ENCODE data around the gene SLC27A5. TPM values are rescaled to one million over a fixed set of nuclear protein-coding genes. Genes with fewer than 3 reads are reported as not detected.
A peak's percentile ranks its signal among the peaks of the same experiment; 100 is the strongest.

SLC27A5 gene
- total RNA-seq, 4 donors from 2014 or later = 1.8 to 10.2 (median 6.7) TPM

- no peaks in the 10 kb centered on the region for H3K36me3 ChIP-seq
- no peak overlapping the region for H3K27ac ChIP-seq
- TF ChIP-seq POLR2A (IDR thresholded peaks at IDR 0.05) (no peak), CTCF (IDR thresholded peaks at IDR 0.05) (no peak)
- peaks cover 18 to 22% of the 10 kb centered on the region in 2 donors for H3K4me1 ChIP-seq
- no peaks in the 10 kb centered on the region for H3K9me3 ChIP-seq
- H3K4me3 ChIP-seq = no peak overlapping the region
- no peaks in the 10 kb centered on the region for H3K27me3 ChIP-seq
- intact Hi-C loops (cut with DNase I; ENCODE audit: low total_unique reads) = no loop called here
- no peak for DNase-seq
Observed at GRCh38 chr19:58549664-58550361, 38.0 kb upstream of the SLC27A5 start.

DNA sequence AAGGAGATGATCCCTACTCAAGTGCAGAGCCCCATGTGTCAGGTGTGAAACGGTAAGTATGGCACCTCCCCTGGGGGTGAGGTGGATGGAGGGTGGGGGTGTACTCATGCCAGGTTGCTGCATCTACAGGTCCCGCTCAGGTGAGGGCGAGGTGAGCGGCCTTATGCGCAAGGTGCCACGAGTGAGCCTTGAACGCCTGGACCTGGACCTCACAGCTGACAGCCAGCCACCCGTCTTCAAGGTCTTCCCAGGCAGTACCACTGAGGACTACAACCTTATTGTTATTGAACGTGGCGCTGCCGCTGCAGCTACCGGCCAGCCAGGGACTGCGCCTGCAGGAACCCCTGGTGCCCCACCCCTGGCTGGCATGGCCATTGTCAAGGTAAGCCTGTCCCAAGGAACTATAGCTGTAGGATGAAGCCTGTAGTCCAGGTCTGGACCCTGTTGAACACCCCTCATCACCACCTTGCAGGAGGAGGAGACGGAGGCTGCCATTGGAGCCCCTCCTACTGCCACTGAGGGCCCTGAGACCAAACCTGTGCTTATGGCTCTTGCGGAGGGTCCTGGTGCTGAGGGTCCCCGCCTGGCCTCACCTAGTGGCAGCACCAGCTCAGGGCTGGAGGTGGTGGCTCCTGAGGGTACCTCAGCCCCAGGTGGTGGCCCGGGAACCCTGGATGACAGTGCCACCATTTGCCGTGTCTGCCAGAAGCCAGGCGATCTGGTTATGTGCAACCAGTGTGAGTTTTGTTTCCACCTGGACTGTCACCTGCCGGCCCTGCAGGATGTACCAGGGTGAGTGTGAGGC is 37.3 kb upstream of the SLC27A5 start:
- Histone ChIP-seq H3K4me1 (peaks cover 17 to 22% of the 10 kb centered on the region in 2 donors), H3K27ac (no peak overlapping the region), H3K27me3 (no peaks in the 10 kb centered on the region), H3K36me3 (no peaks in the 10 kb centered on the region), H3K9me3 (no peaks in the 10 kb centered on the region), H3K4me3 (no peak overlapping the region)
- intact Hi-C loops (cut with DNase I; ENCODE audit: low total_unique reads) = no loop called here
- no peak for DNase-seq
- TF ChIP-seq CTCF (IDR thresholded peaks at IDR 0.05) (no peak), POLR2A (IDR thresholded peaks at IDR 0.05) (no peak)

DNA sequence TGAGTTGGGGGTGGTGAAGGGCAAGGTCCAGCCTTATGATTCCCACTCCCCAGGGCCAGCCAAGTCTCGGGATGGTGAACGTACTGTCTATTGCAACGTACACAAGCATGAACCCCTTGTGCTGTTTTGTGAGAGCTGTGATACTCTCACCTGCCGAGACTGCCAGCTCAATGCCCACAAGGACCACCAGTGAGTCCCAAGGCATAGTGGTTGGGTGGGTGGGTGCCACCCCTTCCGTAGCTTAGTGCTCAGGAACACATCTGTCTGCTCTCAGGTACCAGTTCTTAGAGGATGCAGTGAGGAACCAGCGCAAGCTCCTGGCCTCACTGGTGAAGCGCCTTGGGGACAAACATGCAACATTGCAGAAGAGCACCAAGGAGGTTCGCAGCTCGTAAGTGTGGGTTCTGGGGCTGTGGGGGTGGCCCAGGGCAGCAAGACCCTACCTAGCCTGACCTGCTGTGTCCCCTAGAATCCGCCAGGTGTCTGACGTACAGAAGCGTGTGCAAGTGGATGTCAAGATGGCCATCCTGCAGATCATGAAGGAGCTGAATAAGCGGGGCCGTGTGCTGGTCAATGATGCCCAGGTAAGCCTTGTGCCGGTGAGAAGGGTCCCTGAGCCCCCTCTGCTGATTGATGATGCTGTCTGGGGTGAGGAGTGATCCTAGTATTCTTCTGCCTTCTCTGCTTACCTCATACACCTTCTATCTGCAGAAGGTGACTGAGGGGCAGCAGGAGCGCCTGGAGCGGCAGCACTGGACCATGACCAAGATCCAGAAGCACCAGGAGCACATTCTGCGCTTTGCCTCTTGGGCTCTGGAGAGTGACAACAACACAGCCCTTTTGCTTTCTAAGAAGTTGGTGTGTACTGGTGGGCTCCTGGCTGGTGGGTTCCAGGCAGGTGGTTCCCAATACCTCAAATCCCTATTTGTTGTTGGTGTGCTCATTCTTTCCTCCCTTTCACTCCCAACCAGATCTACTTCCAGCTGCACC is 35.8 kb upstream of the SLC27A5 start:
- intact Hi-C loops (cut with DNase I; ENCODE audit: low total_unique reads) = no loop called here
- Histone ChIP-seq H3K36me3 (no peaks in the 10 kb centered on the region), H3K4me3 (no peak overlapping the region), H3K27ac (no peak overlapping the region), H3K4me1 (peaks cover 10 to 22% of the 10 kb centered on the region in 2 donors), H3K9me3 (no peaks in the 10 kb centered on the region), H3K27me3 (no peaks in the 10 kb centered on the region)
- no peak for DNase-seq
- no peak for TF ChIP-seq CTCF (IDR thresholded peaks at IDR 0.05)
- TF ChIP-seq POLR2A (IDR thresholded peaks at IDR 0.05) = no peak

DNA sequence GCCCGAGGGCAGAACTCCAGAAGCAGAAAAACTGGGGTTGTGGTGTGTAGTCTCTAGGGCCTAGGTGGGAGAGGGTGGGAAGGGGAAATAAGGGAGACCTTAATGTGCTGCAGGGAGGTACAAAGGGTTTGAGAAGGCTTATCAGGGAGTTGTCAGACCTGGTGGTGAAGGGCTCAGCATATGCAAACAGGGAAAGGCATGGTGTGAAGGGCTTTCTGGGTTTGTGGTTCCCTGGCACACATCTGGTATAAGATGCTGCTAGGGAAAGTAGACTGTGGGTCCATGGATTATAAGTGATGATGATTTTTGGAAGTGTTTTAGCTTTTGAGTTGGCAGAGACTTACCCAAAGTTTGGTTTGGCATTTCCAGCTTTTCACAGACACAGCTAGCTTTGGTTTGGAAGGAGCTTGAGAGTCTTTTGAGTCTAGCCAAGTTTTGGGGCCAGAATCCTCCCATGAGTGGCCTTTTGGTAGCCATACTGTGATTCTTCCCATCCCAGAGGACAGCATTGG is 34.3 kb upstream of the SLC27A5 start:
- intact Hi-C loops (cut with DNase I; ENCODE audit: low total_unique reads) = no loop called here
- peak overlapping the region in 1 of 2 donors; percentile 97 for H3K27ac ChIP-seq
- no peak for DNase-seq
- H3K9me3 ChIP-seq = no peaks in the 10 kb centered on the region
- peaks cover 10 to 22% of the 10 kb centered on the region in 2 donors for H3K4me1 ChIP-seq
- no peaks in the 10 kb centered on the region for H3K36me3 ChIP-seq
- peak overlapping the region; percentile 60 to 79 for H3K4me3 ChIP-seq
- no peaks in the 10 kb centered on the region for H3K27me3 ChIP-seq
- TF ChIP-seq CTCF (IDR thresholded peaks at IDR 0.05) = no peak
- no peak for TF ChIP-seq POLR2A (IDR thresholded peaks at IDR 0.05)

Data from uterus (tissue), 4 donors.